Liver (tissue), 9 donors: ENCODE measurements around the gene LHPP. TPM values are rescaled to one million over a fixed set of nuclear protein-coding genes. Genes with fewer than 3 reads are reported as not detected.
A peak's percentile ranks its signal among the peaks of the same experiment; 100 is the strongest.

ENCODE experiments used
- DNase-seq: peaks from one replicate; pipeline ENCODE4 v3.0.0-alpha.2; 2017; ENCODE audit warnings: low spot score
- H3K27ac ChIP-seq, 2 donors: one replicate each; pipeline ENCODE4 v1.7.0; 2013; ENCODE audit warnings: inconsistent platforms in 2 of 2, low read length in 2 of 2, control low read depth in 1 of 2, low read depth in 1 of 2, mild to moderate bottlenecking in 1 of 2
- H3K27me3 ChIP-seq, 4 donors: one replicate each; pipeline versions ENCODE4 v1.6.1 to v1.7.0; 2013; ENCODE audit warnings: low read length in 3 of 4, inconsistent platforms in 1 of 4, mild to moderate bottlenecking in 1 of 4, moderate library complexity in 1 of 4; ENCODE audit not compliant: control insufficient read depth in 4 of 4, insufficient read depth in 4 of 4
- H3K36me3 ChIP-seq, 4 donors: one replicate each; pipeline versions ENCODE4 v1.6.1 to v1.7.0; 2013; ENCODE audit warnings: low read length in 3 of 4, mild to moderate bottlenecking in 3 of 4, low read depth in 1 of 4, moderate library complexity in 1 of 4; ENCODE audit not compliant: control insufficient read depth in 4 of 4, insufficient read depth in 3 of 4
- H3K4me1 ChIP-seq, 4 donors: one replicate each; pipeline versions ENCODE4 v1.6.1 to v1.7.0; 2013; ENCODE audit warnings: low read length in 3 of 4, mild to moderate bottlenecking in 3 of 4, moderate library complexity in 1 of 4; ENCODE audit not compliant: control insufficient read depth in 4 of 4, insufficient read depth in 4 of 4
- H3K4me3 ChIP-seq, 3 donors: one replicate each; pipeline versions ENCODE4 v1.6.1 to v1.7.0; 2013; ENCODE audit warnings: low read length in 3 of 3, control low read depth in 1 of 3, low read depth in 1 of 3, mild to moderate bottlenecking in 1 of 3
- H3K9ac ChIP-seq, 2 donors: one replicate each; pipeline ENCODE4 v1.7.0; 2013; ENCODE audit warnings: low read length in 2 of 2, mild to moderate bottlenecking in 2 of 2, moderate library complexity in 2 of 2, control low read depth in 1 of 2, low read depth in 1 of 2
- H3K9me3 ChIP-seq, 4 donors: one replicate each; pipeline versions ENCODE4 v1.6.1 to v1.7.0; 2013; ENCODE audit warnings: low read length in 3 of 4; ENCODE audit not compliant: control insufficient read depth in 4 of 4
- EGR1 ChIP-seq, 2 donors: IDR thresholded peaks; 2 replicates each; pipeline ENCODE4 v1.6.1; 2016 to 2018; ENCODE audit warnings: antibody characterized with exemption in 2 of 2, low read depth in 2 of 2
- FOXA2 ChIP-seq: IDR thresholded peaks from 2 replicates; pipeline ENCODE4 v1.6.1; 2016; ENCODE audit warnings: antibody characterized with exemption
- GABPA ChIP-seq, 2 donors: IDR thresholded peaks in 1 of 2; conservative IDR thresholded peaks in 1 of 2; 2 replicates each; pipeline ENCODE4 v1.6.1; 2016; ENCODE audit warnings: antibody characterized with exemption in 2 of 2, mild to moderate bottlenecking in 1 of 2, moderate library complexity in 1 of 2
- HNF4A ChIP-seq, 2 donors: conservative IDR thresholded peaks; 2 replicates each; pipeline ENCODE4 v1.6.1; 2016; ENCODE audit warnings: antibody characterized with exemption in 2 of 2, mild to moderate bottlenecking in 2 of 2
- HNF4G ChIP-seq: IDR thresholded peaks from 2 replicates; pipeline ENCODE4 v1.6.1; 2016; ENCODE audit warnings: antibody characterized with exemption
- JUND ChIP-seq, 2 donors: IDR thresholded peaks; 2 replicates each; pipeline ENCODE4 v1.6.1; 2016; ENCODE audit warnings: antibody characterized with exemption in 2 of 2
- MAX ChIP-seq: IDR thresholded peaks from 2 replicates; pipeline ENCODE4 v1.6.1; 2016; ENCODE audit warnings: antibody characterized with exemption
- NR2F2 ChIP-seq: IDR thresholded peaks from 2 replicates; pipeline ENCODE4 v1.6.1; 2016; ENCODE audit warnings: antibody characterized with exemption
- REST ChIP-seq: IDR thresholded peaks from 2 replicates; pipeline ENCODE4 v1.6.1; 2016; ENCODE audit warnings: antibody characterized with exemption, mild to moderate bottlenecking
- RXRA ChIP-seq, 2 donors: IDR thresholded peaks; 2 replicates each; pipeline ENCODE4 v1.6.1; 2017 to 2018; ENCODE audit warnings: antibody characterized with exemption in 2 of 2, mild to moderate bottlenecking in 1 of 2
- SP1 ChIP-seq: IDR thresholded peaks from 2 replicates; pipeline ENCODE4 v1.6.1; 2018; ENCODE audit warnings: antibody characterized with exemption, mild to moderate bottlenecking
- TAF1 ChIP-seq: conservative IDR thresholded peaks from 2 replicates; pipeline ENCODE4 v1.6.1; 2016; ENCODE audit warnings: antibody characterized with exemption, mild to moderate bottlenecking
- WGBS: extraction: QIAGEN DNeasy Blood & Tissue Kit; methylation state at CpG from one replicate; pipeline ENCODE4 v1.1.7; 2013; 5-methylcytosine and 5-hydroxymethylcytosine counted together
- polyA plus RNA-seq, 2 donors: library from polyadenylated mRNA; stranded (reverse) in 1 of 2; unstranded in 1 of 2; fragments of 200-250 nt in 1 of 2; fragments of >200 nt in 1 of 2; fragmentation: Nextera tagmentation in 1 of 2; extraction: Ambion mirVana in 1 of 2; gene quantifications; one replicate each; pipeline versions ENCODE4 v1.2.1 to v1.2.3, GENCODE V29; 2013 to 2015
- total RNA-seq, 2 donors: library from RNA; depleted of rRNA; stranded (reverse); fragments of >200 nt; gene quantifications; one replicate each; pipeline ENCODE4 v1.2.3, GENCODE V29; 2014
- TF ChIP-seq, protein P1 (sequence below): IDR thresholded peaks from 2 replicates; pipeline ENCODE4 v1.6.1; 2016; ENCODE audit warnings: antibody characterized with exemption
- TF ChIP-seq, protein P2 (sequence below): fragments of 150-350 bp; IDR thresholded peaks from 2 replicates; pipeline ENCODE4 v1.5.1; 2017; ENCODE audit warnings: improper control_type of control experiment, low read depth, low read length; ENCODE audit not compliant: missing input control
- TF ChIP-seq, protein P3 (sequence below): IDR thresholded peaks from 2 replicates; pipeline ENCODE4 v1.6.1; 2016; ENCODE audit warnings: antibody characterized with exemption
- donor health status: healthy.
- donor health status: healthy.
- donor health status: healthy.
- donor health status: healthy.
- donor health status: healthy.

LHPP gene
- total and polyA plus RNA-seq, 4 donors, result 15.9 to 39.9 (median 26.2) TPM

GRCh38 chr10:124464028-124464965 lies 2.7 kb downstream of the LHPP start:
- no peak for DNase-seq
- Histone ChIP-seq H3K27me3 (no peaks in the 10 kb centered on the region), H3K4me3 (no peak overlapping the region), H3K9ac (no peak overlapping the region), H3K36me3 (no peaks in the 10 kb centered on the region), H3K27ac (no peak overlapping the region), H3K4me1 (peaks cover 20 to 61% (median 50%) of the 10 kb centered on the region in 4 donors), H3K9me3 (no peaks in the 10 kb centered on the region)
- WGBS, result 60% methylated on average over 9 of the region's 9 CpGs
- no peak for TF ChIP-seq SP1
- TF ChIP-seq TAF1, result no peak
- no peak for TF ChIP-seq HNF4G
- TF ChIP-seq GABPA (IDR thresholded peaks at IDR 0.05 in 1 of 2, conservative IDR thresholded peaks at IDR 0.05 in 1 of 2), result no peak
- TF ChIP-seq JUND (IDR thresholded peaks at IDR 0.05), result no peak
- TF ChIP-seq, protein P1, sequence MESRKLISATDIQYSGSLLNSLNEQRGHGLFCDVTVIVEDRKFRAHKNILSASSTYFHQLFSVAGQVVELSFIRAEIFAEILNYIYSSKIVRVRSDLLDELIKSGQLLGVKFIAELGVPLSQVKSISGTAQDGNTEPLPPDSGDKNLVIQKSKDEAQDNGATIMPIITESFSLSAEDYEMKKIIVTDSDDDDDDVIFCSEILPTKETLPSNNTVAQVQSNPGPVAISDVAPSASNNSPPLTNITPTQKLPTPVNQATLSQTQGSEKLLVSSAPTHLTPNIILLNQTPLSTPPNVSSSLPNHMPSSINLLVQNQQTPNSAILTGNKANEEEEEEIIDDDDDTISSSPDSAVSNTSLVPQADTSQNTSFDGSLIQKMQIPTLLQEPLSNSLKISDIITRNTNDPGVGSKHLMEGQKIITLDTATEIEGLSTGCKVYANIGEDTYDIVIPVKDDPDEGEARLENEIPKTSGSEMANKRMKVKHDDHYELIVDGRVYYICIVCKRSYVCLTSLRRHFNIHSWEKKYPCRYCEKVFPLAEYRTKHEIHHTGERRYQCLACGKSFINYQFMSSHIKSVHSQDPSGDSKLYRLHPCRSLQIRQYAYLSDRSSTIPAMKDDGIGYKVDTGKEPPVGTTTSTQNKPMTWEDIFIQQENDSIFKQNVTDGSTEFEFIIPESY, result no peak
- peak in 1 of 2 donors; percentile 13 for TF ChIP-seq RXRA (IDR thresholded peaks at IDR 0.05)
- peak; percentile 23 to 50 for TF ChIP-seq HNF4A (conservative IDR thresholded peaks at IDR 0.05)
- no peak for TF ChIP-seq EGR1 (IDR thresholded peaks at IDR 0.05; ENCODE audit: low read depth in 2 of 2)
- TF ChIP-seq REST, result no peak
- TF ChIP-seq, protein P2, sequence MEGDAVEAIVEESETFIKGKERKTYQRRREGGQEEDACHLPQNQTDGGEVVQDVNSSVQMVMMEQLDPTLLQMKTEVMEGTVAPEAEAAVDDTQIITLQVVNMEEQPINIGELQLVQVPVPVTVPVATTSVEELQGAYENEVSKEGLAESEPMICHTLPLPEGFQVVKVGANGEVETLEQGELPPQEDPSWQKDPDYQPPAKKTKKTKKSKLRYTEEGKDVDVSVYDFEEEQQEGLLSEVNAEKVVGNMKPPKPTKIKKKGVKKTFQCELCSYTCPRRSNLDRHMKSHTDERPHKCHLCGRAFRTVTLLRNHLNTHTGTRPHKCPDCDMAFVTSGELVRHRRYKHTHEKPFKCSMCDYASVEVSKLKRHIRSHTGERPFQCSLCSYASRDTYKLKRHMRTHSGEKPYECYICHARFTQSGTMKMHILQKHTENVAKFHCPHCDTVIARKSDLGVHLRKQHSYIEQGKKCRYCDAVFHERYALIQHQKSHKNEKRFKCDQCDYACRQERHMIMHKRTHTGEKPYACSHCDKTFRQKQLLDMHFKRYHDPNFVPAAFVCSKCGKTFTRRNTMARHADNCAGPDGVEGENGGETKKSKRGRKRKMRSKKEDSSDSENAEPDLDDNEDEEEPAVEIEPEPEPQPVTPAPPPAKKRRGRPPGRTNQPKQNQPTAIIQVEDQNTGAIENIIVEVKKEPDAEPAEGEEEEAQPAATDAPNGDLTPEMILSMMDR, result no peak
- TF ChIP-seq MAX, result no peak
- TF ChIP-seq NR2F2, result no peak
- TF ChIP-seq, protein P3, sequence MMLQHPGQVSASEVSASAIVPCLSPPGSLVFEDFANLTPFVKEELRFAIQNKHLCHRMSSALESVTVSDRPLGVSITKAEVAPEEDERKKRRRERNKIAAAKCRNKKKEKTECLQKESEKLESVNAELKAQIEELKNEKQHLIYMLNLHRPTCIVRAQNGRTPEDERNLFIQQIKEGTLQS, result no peak
- TF ChIP-seq FOXA2, result no peak
